IgD-negative memory B cell (primary cell): ENCODE measurements around the gene LIPA. TPM values are rescaled to one million over a fixed set of nuclear protein-coding genes. Genes with fewer than 3 reads are reported as not detected.
"Not testable (repeated sequence)": the region's sequence is repeated elsewhere in the genome, so short reads cannot be mapped to it uniquely, and the experiment has no call there.

Experiments
- H3K27ac Mint-ChIP-seq, 3 donors: one replicate each; pipeline ENCODE4 v1.8.0; 2020 to 2022; ENCODE audit warnings: mild to moderate bottlenecking in 3 of 3, mixed read lengths in 3 of 3, moderate library complexity in 1 of 3
- H3K27me3 Mint-ChIP-seq: one replicate; pipeline ENCODE4 v1.8.0; 2021; ENCODE audit warnings: mixed read lengths
- H3K36me3 Mint-ChIP-seq: one replicate; pipeline ENCODE4 v1.8.0; 2020; ENCODE audit warnings: mild to moderate bottlenecking, mixed read lengths
- H3K4me1 Mint-ChIP-seq, 3 donors: one replicate each; pipeline ENCODE4 v1.8.0; 2020 to 2022; ENCODE audit warnings: mixed read lengths in 3 of 3, mild to moderate bottlenecking in 1 of 3
- H3K4me3 Mint-ChIP-seq, 4 donors: one replicate each; pipeline ENCODE4 v1.8.0; 2020 to 2022; ENCODE audit warnings: mild to moderate bottlenecking in 4 of 4, mixed read lengths in 4 of 4, moderate library complexity in 3 of 4
- H3K9me3 Mint-ChIP-seq, 3 donors: one replicate each; pipeline ENCODE4 v1.8.0; 2020 to 2021; ENCODE audit warnings: mixed read lengths in 3 of 3, mild to moderate bottlenecking in 1 of 3
- polyA plus RNA-seq: library from polyadenylated mRNA; unstranded; fragments of 300-500 nt; fragmentation: Illumina TruSeq; gene quantifications from one replicate; pipeline ENCODE4 v1.2.3, GENCODE V29; 2021

The LIPA gene
- polyA plus RNA-seq, 1 donor from 2014 or later, result 73.9 TPM

DNA sequence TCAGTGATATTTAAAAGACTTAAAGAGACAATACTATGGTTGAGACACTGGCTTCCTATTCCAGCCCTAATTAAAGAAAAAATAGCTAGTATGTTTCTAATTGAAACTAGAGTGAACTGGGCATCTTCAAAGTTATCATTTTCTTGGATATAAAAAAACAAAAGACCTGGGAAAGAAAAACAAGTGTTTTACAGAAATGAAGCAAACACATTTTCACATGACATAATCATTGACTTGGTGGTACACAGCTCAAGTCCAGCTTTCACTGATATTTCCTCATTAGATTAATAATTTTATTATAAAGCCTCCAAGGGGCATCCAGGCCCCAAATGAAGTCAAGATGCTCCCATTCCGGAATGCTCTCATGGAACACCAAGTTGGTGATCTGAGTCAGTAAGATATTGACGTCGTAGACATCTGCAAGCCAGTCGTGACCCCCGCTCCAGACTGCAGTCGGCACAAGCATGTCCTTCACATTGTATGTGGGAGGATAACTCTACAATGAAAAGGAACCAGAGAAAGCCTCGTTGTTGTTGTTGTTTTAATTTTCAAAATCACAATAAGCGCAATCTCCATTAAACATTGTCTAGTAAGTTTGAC is 36.9 kb downstream of the LIPA start:
- no peaks in the 10 kb centered on the region for H3K9me3 Mint-ChIP-seq
- no peak overlapping the region for H3K4me3 Mint-ChIP-seq
- H3K4me1 Mint-ChIP-seq, result peaks cover 11 to 20% (median 12%) of the 10 kb centered on the region in 3 donors
- H3K27me3 Mint-ChIP-seq, result peaks cover 10% of the 10 kb centered on the region
- no peak overlapping the region for H3K27ac Mint-ChIP-seq
- peaks cover 2% of the 10 kb centered on the region for H3K36me3 Mint-ChIP-seq

DNA sequence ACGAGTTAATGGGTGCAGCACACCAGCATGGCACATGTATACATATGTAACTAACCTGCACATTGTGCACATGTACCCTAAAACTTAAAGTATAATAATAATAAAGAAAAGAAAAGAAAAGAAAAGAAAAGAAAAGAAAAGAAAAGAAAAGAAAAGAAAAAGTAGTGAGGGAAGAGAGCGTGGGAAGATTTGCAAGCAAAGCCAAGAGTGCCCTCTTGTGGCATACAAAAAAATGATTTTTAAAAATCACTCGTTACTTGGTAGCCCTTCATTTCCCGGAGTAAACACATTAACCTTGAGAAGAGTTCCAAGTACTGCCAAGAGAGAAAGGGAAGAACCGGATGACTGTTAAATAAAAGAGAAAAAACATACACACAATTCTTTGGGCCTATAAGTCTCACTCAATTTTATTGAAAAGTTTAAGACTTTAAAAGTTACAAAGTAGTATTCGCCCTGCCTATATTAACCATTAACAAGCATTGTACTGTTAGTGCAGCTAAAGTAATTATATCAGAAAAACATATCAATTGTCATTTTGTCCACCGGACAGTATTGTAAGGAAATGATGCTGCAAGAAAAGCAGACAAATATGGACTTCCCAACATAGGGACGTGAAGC is 38.3 kb downstream of the LIPA start:
- no peaks in the 10 kb centered on the region for H3K9me3 Mint-ChIP-seq
- H3K27me3 Mint-ChIP-seq, result peaks cover 21% of the 10 kb centered on the region
- no peak overlapping the region for H3K4me3 Mint-ChIP-seq
- peaks cover 2% of the 10 kb centered on the region for H3K36me3 Mint-ChIP-seq
- no peak overlapping the region for H3K27ac Mint-ChIP-seq
- H3K4me1 Mint-ChIP-seq, result peaks cover 14 to 27% (median 16%) of the 10 kb centered on the region in 3 donors

DNA sequence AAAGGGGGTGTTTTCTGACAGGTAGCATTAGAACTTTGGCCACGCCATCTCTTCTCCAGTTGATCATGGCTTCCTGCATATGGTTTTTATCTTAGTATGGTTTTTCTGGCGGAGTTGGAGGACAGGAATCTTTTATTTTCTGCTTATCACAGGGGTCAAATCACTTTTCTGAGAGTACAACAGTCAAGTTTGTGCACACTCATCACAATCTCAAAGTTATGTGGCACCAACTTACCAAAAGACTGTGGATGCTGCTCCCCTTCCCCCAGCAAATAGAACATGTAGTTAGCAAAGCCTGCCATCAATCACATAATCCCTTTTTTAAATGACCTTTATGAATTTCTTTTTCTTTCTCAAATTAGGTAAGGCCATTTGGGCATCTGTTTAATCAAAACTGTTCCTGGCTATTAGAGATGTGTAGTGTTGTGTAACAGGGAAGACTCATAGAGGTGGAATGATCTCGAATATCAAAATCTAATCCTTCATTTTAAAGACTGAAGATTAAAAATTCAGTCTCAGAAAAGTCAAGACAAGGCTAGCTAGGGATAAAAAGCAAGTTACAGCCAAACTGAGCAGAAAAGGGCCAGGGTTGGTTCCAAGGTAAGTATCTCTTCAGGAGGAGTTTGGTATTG is 40.7 kb downstream of the LIPA start:
- Mint-ChIP-seq H3K36me3 (peaks cover 2% of the 10 kb centered on the region), H3K4me1 (peaks cover 17 to 18% (median 17%) of the 10 kb centered on the region in 3 donors), H3K27ac (no peak overlapping the region), H3K4me3 (no peak overlapping the region), H3K9me3 (no peaks in the 10 kb centered on the region), H3K27me3 (peaks cover 39% of the 10 kb centered on the region)

- no peaks in the 10 kb centered on the region for H3K9me3 Mint-ChIP-seq
- H3K36me3 Mint-ChIP-seq, result no peaks in the 10 kb centered on the region
- peak overlapping the region in 2 of 4 donors; percentile 0 to 72 for H3K4me3 Mint-ChIP-seq
- H3K27ac Mint-ChIP-seq, result no peak overlapping the region
- H3K27me3 Mint-ChIP-seq, result peaks cover 40% of the 10 kb centered on the region
- peaks cover 17 to 18% (median 17%) of the 10 kb centered on the region in 3 donors for H3K4me1 Mint-ChIP-seq
These were observed 41.9 kb downstream of the LIPA start for GRCh38 chr10:89209718-89210117.

GRCh38 chr10:89207801-89208551 is 43.6 kb downstream of the LIPA start:
- H3K27me3 Mint-ChIP-seq, result peaks cover 40% of the 10 kb centered on the region
- no peaks in the 10 kb centered on the region for H3K36me3 Mint-ChIP-seq
- peak overlapping the region; percentile 69 to 94 (median 86) for H3K4me3 Mint-ChIP-seq
- H3K4me1 Mint-ChIP-seq, result peaks cover 11 to 17% (median 17%) of the 10 kb centered on the region in 3 donors
- no peaks in the 10 kb centered on the region for H3K9me3 Mint-ChIP-seq
- no peak overlapping the region for H3K27ac Mint-ChIP-seq

DNA sequence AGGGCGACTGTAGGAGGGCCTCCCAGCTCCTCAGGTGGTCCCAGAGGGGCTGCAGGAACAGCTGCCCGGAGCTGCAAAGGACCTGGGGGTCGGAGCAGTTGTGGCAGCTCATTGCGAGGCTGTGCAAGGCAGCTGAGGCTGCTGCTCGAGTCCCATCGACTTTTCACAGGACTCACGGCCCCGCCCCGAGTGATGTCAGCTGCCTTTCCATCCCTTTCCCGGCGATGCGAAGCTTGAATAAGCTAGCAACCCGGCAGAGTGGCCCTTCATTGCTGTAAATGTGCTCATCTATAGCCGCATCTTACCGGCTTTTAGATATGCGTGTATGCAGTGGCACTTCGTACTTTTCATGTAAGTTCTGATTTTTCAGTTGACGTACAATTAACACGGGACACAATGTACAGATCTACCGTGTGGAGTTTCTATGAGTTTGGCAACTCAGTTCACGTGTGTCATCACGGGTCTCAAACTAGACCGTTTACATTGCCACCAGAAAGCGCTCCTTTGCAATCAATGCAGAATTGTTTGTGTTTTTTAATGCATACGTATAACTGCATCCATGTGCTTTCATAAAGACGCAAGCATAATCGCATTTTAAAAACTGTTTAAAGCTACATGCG is 44.3 kb downstream of the LIPA start, which contains the start of gene CH25H:
Gene CH25H, minus strand, starts transcription at position 137 of the 620 bp plus-strand sequence. Its CDS starts 25 bp downstream, at position 112.
- peak within 1 kb of the TSS in 1 of 3 donors; percentile 76 for H3K27ac Mint-ChIP-seq
- peak within 1 kb of the TSS; percentile 69 to 94 (median 86) for H3K4me3 Mint-ChIP-seq
- H3K27me3 Mint-ChIP-seq, result peaks cover 40% of the 10 kb centered on the region
- H3K9me3 Mint-ChIP-seq, result no peaks in the 10 kb centered on the region
- peaks cover 11 to 17% (median 17%) of the 10 kb centered on the region in 3 donors for H3K4me1 Mint-ChIP-seq
- H3K36me3 Mint-ChIP-seq, result no peaks in the 10 kb centered on the region

GRCh38 chr10:89206402-89207180 is 45.0 kb downstream of the LIPA start:
- H3K27me3 Mint-ChIP-seq, result peaks cover 40% of the 10 kb centered on the region

GRCh38 chr10:89204621-89205185 is 46.9 kb downstream of the LIPA start:
- Mint-ChIP-seq H3K4me3 (no peak overlapping the region), H3K36me3 (no peaks in the 10 kb centered on the region), H3K27ac (no peak overlapping the region), H3K9me3 (no peaks in the 10 kb centered on the region), H3K4me1 (peaks cover 7 to 13% (median 13%) of the 10 kb centered on the region in 3 donors), H3K27me3 (peaks cover 38% of the 10 kb centered on the region)

More at GRCh38 chr10:89206402-89207180, 45.0 kb downstream of the LIPA start:
- peak overlapping the region in 1 of 3 donors; percentile 76 for H3K27ac Mint-ChIP-seq
- no peaks in the 10 kb centered on the region for H3K36me3 Mint-ChIP-seq
- H3K4me3 Mint-ChIP-seq, result peak overlapping the region; percentile 69 to 94 (median 86)
- H3K9me3 Mint-ChIP-seq, result no peaks in the 10 kb centered on the region
- peaks cover 11 to 17% (median 17%) of the 10 kb centered on the region in 3 donors for H3K4me1 Mint-ChIP-seq

DNA sequence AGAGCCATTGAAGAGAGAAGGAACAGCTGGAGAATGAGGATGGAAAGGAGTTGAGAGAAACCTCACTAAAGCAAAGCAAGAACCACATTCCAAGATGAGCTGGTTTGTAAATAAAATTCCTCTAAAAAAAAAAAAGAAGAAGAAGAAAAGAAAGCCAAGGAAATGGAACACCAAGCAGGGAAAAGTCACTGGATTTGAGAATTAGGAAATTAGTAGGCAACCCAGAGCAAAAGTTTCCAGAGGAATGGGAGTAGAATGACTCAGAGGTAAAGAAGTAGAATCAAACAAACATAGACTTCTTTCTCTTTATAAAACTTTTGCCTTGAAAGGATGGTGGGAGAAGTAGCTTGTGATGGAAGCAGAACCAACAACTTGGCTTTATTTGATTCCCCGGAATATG is 48.3 kb downstream of the LIPA start:
- no peaks in the 10 kb centered on the region for H3K36me3 Mint-ChIP-seq
- no peak overlapping the region for H3K4me3 Mint-ChIP-seq
- H3K9me3 Mint-ChIP-seq, result no peaks in the 10 kb centered on the region
- H3K27me3 Mint-ChIP-seq, result peaks cover 27% of the 10 kb centered on the region
- H3K27ac Mint-ChIP-seq, result no peak overlapping the region
- peaks cover 0 to 10% (median 9%) of the 10 kb centered on the region in 3 donors for H3K4me1 Mint-ChIP-seq

- Mint-ChIP-seq H3K4me1 (peaks cover 0 to 10% (median 7%) of the 10 kb centered on the region in 3 donors), H3K27me3 (peaks cover 21% of the 10 kb centered on the region), H3K4me3 (no peak overlapping the region), H3K36me3 (no peaks in the 10 kb centered on the region), H3K9me3 (no peaks in the 10 kb centered on the region), H3K27ac (no peak overlapping the region)
These were observed 49.5 kb downstream of the LIPA start for GRCh38 chr10:89202033-89202425.

DNA sequence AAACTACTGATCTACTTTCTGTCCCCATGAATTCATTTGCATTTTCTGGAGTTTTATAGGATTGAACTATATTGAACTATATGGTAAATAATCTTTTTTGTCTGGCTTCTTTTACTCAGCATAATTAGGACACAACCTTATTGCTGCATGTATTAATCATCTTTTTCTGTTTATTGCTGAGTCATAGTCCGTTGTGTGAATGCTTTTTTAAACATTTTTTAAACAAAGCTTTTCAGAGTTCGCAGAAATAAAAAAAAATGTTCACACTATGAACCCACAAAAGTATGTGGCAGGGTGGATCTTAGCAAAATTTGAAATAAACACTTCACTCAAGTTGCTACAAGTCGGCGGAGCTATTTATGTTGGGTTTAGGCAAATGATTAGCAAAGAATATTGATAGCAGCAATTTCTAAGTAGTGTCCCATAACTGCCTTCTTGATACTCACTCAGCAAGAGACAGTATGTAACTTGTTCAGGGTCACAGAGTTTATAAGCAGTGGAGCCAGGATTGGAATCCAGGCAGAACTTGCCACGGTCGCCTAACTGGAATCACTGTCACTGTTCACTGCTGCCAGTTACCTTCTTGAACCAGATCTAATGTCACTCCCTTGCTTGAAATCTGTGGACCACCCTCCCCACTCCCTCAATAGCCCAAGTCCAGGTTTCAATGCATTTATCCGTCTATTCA is 50.1 kb downstream of the LIPA start:
- Mint-ChIP-seq H3K4me3 (no peak overlapping the region), H3K36me3 (no peaks in the 10 kb centered on the region)

GRCh38 chr10:89197473-89197872 is 54.1 kb downstream of the LIPA start:
- Mint-ChIP-seq H3K4me3 (no peak overlapping the region), H3K36me3 (peaks cover 2% of the 10 kb centered on the region), H3K27me3 (peaks cover 16% of the 10 kb centered on the region), H3K9me3 (no peaks in the 10 kb centered on the region), H3K27ac (no peak overlapping the region), H3K4me1 (peaks cover 0 to 2% (median 0%) of the 10 kb centered on the region in 3 donors)

More for the DNA sequence above, 50.1 kb downstream of the LIPA start:
- Mint-ChIP-seq H3K9me3 (no peaks in the 10 kb centered on the region), H3K27me3 (peaks cover 16% of the 10 kb centered on the region), H3K4me1 (peaks cover 0 to 5% (median 2%) of the 10 kb centered on the region in 3 donors), H3K27ac (no peak overlapping the region)

DNA sequence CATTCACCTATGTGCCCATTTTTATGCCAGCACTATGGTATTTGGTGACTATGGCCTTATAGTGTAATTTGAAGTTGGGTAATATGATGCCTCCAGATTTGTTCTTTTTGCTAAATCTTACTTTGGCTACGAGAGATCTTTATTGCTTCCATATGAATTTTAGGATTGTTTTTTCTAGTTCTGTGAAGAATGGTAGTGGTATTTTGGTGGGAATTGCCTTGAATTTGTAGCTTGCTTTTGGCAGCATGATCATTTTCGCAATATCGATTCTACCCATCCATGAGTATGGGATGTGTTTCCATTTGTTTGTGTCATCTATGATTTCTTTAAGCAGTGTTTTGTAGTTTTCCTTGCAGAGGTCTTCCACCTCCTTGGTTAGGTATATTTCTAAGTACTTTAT is 60.3 kb downstream of the LIPA start:
- not testable (repeated sequence) for H3K27ac Mint-ChIP-seq, H3K9me3 Mint-ChIP-seq, H3K4me1 Mint-ChIP-seq, H3K36me3 Mint-ChIP-seq, H3K4me3 Mint-ChIP-seq
- peaks cover 10% of the 10 kb centered on the region for H3K27me3 Mint-ChIP-seq
